GM19468 (cell line): ENCODE measurements around the gene NPEPL1.

Source experiments
- ATAC-seq: cut with Tn5 transposase; IDR thresholded peaks from one replicate; pipeline ENCODE4 v1.9.1; 2021; ENCODE audit warnings: mild to moderate bottlenecking, moderate library complexity, moderate number of reproducible peaks; ENCODE audit not compliant: unreplicated experiment; ENCODE audit errors: extremely low read depth

The NPEPL1 gene

DNA sequence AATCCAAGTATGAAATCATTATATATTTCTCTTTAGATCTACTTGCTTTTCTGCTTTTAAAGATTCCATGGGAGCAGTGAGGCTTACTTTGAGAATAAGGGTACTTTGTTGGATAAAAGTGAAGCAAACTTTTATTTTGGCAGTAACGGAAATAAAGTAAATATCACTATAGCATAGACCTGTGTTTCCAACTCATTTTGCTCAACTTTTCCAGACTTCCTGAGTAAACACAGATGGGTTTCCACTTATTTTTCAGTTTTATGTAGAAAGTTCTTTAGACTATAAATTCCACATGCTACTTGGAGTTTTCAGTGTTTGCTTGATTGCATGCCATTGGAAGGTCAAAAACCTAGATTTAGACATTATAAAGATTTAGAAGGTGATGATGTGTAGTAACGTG, 35.3 kb upstream of the NPEPL1 start:
- no peak for ATAC-seq

DNA sequence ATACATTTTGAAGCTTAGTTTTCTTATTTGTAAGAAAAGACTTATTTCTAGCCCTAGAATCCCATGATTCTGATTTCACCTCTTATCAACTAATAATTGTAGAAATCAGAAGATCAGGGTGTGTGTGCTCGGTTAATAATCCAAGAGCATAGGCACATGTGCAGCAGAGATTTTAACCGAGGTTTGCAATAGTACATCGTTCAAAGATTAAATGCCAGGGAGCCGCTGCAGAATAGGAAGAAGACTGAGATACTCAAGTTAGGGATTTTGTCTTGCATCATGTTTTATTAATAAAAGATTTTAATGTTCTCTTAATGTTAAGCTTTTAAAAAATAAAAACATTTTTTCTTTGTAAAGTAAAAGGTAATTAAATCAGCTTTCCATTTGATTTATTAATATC, 34.6 kb upstream of the NPEPL1 start:
- ATAC-seq: no peak

DNA sequence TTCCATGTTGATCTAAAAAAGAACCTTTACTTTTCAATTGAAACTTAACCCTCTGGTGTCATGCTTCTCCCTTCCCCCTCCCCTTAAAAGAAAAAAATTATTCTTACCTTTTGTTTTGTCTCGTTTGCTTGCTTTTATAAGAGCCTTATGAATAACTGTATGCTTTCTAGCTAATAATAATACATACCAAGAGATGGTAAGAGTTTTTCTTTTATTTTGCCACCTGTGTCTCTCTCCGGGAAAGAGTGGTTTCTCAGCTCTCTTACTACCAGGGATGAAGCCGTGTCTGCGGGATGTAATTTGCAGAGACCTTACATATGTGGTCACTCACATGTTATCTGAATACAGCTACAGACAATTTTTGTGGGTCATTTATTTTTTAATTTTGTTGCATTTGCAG, 33.8 kb upstream of the NPEPL1 start:
- ATAC-seq: no peak

DNA sequence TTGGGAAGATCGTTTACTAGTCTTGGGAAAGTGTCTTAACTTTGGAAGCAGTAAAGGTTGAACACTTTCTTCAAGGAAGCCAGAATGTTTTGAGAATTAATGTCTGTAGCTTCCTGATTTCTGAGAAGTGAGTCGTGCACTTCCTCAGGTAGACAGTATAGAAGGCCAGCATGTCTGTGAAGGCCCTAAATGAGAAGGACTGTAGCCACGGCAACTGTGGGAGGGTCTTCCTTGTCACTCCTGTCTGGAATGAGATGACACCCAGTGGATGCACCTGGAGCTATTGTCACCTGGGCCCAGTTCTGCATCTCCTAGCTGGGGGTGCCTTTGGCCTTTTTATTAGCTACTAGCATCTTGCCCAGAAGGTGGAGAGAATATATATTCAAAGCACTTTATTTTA, 32.8 kb upstream of the NPEPL1 start:
- ATAC-seq: no peak

DNA sequence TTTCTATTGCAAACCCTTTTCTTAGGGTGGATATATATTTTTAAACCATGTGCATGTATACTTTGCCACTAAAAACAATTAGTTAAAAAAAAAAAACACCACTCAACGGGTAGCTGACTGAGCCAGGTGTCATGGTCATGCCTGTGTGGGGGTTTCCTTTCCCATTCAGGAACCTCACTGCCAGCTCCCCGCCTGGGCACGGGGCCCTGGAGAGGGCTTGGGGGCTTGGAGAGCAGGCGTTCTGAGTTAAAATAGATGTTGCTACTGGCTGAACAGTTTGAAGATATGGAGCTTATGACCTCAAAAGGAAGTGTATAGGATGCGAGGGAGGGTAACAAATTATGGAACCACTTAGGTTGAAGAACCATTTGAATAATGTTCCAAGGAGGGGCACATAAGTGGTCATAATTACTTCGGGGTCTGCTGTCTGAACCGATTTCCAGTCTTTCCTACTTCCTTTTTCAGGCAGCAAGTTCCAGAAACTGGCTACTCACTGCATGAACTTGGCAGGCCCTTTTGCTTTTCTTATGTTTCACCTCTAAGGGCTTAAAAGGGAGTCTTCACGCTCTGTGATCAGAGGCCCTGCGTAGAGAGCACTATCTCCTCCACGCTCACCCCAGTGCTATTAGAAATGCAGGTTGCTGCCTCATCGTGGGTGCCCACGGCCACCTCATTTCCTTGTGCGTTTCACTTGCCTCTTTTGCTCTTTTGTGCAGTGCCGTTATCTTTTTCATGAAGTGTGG, 31.6 kb upstream of the NPEPL1 start:
- no peak for ATAC-seq

DNA sequence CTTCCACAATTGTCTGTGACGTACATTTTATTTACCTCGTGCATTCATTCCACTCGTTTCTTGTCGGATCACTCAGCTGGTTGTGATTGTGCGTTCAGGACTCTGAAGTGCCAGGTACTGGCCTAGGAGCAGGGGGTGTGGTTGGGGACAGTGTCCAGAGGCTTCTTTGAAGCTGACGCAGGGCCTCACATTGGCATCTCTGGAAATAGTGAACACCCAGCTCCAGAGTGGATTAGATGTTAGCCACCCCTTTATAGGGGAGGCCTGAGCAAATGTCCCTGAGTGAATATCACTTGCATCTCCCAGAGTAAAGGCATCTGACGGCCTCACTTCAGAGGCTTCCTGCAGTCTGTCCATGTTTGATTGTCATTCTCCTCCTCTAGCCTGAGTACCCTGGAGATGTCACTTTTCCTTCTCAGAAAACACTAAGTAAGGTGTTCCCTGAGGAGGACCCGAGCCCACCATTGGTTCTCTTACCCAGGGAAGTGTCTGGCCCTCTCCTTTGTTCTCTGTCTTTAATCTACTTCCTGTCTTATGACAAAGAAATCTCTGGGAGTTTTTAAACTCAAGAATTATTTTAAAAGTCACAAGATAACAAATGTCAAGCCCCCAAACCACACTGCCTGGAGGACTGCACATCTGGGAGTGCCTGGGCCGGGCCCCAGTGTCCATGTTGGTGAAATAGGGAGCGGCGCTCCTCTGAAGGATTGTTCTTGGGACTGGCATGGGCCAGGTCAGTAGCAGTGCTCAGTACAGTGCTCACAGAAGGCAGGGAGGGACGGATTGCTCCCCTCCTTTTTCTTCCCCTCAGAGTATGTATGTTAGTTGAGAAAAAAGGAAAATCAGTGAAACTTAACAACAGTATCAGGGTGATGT, 30.8 kb upstream of the NPEPL1 start:
- ATAC-seq: no peak

DNA sequence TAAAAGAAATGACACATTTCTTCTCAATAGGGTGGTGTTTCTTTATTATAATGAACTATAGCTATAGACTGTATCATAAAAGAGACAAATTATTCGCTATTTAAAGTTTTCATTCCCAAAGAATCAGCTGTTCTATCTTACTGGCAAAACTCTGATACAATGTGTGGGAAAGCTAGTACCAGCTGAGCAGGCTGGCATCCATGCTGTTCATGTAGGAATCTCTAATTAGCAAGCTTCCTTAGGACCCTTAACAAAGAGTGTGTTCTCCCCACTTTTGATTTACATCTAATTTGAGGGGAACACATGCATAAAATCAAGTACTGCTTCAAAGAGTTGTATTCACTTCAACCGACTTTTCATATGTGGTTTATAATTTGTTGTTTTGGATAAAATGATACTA, 28.3 kb upstream of the NPEPL1 start:
- no peak for ATAC-seq

DNA sequence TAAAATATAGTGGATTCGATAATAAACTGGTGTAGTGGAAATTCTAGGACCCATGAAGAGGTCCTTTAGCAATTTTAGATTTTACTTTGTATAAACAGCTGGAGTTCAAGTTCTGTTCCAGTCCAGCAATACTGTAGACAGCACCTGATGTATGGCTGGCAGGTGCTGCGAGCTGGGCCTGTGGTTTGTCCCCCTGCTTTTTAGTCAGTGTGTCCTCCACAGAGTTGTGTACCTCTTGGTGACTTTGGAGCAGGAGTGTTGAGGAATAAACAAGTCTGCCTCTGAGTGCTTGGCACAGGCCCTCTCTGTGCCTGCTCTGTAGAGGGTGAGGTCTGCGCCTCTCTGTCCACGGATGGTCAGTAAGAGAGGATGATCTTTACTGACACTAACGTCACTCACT, 27.7 kb upstream of the NPEPL1 start:
- ATAC-seq: no peak

DNA sequence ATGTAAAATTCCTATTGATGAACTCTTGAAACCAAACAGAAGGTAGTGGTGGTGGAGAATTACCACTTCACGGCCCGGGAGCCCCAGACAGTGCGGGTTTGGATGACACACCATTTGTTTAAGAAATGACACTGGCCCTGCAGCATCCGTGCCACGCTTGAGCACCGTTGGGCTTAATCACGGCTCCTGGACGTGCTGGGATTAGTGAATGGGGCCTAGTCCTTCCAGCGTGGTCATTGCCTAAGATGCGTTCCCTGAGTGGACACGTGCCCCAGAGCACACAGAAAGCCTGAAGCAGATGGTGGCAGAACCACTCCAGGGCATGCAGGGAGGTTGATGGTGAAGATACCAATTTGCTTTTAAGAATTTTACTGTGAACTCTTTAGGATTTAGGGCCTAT, 27.0 kb upstream of the NPEPL1 start:
- no peak for ATAC-seq

DNA sequence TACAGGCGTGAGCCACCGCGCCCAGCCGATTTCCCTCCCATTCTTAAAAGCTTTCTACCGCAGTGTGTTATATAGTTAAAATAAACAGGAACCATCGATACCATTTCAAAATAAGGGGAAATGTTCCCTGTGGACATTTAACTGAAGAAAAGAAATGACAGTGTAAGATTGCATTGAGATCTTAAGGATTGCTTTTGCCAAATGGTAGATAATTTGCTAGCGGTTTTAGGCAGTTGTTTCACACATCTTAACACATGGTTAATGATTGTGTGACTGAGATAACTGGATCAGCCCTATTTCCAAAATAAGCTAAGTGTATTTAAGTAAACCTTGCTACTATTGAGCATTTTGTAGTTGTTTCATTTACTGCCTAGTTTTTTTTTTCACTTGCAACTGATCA, 25.9 kb upstream of the NPEPL1 start:
- no peak for ATAC-seq

DNA sequence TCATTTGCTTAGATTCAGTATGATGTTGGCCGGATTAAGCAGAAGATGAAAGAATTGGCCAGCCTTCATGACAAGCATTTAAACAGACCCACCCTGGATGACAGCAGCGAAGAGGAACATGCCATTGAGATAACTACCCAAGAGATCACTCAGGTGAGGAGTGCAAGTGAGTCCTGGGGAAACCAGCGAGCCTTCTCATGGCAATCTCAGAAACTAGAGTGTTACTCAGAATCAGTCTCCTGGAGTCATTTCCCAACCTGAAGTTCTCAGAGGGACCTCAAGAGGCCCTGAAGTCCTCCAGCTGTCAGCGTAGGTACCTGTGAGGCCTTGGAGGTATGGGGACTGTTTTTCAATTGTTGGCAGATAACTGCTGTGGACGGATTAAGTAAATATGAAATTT, 24.6 kb upstream of the NPEPL1 start:
- no peak for ATAC-seq

DNA sequence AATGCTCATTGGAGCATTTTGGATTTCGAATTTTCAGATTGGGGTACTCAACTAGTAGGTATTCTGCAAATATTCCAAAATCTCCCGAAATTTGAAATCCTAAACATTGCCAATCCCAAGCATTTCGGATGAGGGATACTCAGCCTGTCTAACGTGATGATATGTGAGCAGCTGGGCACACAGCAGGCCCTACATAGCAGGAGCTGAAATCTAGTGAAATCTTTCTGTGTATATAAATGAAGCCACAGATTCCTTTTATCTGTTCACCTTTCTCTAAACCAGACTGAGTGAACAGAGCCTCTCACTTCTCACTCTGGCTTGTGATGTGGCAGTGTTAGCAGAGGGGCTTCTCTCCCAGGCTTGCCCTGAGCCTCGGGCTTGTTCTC, 23.7 kb upstream of the NPEPL1 start:
- no peak for ATAC-seq

DNA sequence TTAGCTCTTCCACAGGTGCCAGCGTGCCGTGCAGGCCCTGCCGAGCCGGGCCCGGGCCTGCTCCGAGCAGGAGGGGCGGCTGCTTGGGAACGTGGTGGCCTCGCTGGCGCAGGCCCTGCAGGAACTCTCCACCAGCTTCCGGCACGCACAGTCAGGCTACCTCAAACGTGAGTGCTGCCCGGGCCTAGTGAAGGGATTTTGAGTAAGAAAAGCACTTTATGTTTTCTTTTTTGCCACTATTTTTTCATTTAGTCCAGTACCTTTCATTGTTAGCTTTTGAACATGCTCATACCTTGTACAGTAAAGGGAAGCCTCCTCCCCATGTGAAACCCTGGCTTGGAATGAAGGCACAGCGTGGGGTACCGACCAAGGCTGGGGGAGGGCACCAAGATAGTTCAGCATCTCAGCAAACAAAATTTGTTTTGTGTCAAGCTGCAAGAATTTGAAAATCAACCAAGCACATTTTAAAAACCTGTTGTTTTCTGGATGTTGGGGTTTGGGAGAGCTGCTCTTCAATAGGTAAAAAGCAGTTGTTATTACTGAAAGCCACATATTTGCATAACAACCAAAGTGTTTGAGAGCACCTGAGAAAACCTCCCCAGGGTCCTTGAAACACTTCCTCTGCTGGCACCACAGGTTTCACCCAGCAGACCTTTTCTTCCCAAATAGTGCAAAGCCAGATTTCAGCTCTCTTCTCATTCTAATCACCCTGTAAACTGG, 23.2 kb upstream of the NPEPL1 start:
- no peak for ATAC-seq

DNA sequence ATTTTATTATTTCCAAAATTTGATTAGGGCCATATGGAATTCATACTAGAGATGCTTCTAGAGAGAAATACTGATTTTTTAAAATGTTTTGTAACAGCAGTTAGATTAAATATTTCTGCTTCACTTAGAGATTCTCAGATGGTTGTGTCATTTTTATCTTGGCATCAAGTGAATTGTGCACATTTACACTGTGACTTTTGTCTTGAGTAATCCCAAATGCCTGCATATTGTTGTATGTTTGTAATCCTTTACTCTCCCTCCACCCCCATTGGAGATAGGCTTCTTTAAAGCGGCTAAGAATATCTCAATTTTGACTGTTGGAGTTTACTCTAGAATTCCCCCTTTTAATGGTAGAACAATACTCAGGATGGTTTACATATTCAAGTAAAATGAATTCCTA, 22.5 kb upstream of the NPEPL1 start:
- no peak for ATAC-seq

DNA sequence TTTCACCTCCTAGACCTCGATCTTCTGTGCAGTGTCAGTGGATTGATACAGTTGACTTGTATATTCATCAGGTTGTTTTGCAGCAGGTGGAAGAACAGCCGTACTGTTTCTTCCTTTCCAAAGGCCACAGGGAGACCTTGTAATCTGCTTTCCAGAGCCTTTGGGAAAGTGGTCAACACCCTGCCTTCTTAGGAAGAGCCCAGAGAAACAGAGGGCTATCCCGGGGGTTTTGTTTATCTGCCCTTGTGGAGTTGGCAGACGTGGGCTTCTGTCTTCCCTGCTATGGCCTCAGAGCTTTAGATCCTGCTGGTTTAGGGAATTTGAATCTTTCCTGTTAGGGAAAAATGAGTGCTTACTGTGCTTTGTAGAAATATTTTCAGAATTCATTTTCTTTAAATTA, 21.9 kb upstream of the NPEPL1 start:
- ATAC-seq: no peak

DNA sequence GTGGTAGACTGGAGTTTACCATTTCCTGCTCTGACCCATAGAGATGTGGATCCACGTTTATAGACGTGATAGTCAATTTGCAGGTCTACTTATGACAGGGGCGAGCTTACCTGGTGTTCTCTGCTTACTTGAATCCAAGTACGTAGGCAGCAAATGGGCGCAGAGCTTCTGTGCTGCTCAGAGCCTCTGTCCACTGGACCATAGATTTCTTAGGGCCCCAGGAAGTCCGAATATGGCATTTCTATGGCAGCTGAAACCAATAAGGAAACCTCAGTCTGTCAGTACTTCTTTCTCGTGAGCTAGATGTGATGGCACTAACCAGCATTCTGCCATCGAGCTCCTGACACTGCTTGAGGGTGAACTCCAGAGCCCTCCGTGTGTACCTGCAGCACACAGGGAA, 19.5 kb upstream of the NPEPL1 start:
- ATAC-seq: no peak

DNA sequence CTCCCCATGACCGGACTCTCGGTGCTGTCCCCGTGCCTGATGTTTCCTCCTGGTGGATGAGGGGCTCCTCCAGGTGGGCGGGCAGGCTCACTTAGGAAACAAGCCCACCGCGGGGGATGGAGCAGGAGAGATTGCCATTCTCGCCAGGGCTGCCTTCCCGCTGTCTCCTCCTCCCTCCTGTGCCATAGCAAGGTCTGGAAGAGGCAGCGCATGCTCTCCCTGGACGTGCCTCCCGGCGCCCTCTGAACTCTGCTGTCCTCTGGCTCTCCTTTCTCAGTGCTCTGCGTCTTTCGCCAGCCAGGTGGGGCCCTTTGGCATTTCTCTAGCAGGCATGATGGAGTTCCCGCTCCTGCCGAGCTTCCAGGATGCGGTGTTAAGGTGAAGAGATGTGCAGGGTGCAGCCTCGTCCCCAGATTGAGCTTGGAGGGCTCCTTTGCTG, 17.4 kb upstream of the NPEPL1 start:
- ATAC-seq: no peak

DNA sequence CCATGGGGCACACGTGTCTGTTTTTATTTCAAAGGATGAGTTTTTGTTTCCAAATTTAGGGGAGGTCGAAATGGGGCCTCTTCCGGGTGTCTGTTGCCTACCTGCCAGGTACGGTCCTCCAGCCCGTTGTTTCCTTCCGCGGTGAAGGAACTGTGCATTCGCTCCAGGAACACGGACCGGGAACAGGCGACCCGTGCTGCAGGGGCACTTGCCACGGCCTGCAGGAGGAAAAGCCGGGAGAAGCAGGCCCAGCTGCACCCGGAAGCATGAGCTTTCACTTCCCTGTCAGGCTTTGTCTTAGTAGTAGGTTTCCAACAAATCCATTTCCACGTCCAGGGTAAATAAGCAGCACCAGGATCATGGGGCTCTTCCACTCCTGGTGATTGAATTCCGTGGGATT, 17.0 kb upstream of the NPEPL1 start:
- no peak for ATAC-seq

DNA sequence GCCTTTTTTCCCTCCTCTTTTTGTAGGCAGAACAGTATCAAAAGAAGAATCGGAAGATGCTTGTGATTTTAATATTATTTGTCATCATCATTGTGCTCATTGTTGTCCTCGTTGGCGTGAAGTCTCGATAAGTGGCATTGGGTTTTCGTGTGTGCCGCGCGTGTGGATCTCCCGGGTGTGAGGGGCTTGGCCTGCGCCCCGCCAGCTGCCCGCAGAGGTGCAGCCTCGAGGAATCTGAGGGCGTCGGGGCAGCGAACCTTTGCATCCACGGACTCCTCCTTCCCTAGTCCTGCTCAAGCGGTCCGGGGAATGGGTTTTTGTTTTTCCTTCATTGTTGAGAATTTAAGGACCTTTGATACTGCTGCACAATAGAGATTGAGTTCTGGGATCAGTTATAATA, 16.4 kb upstream of the NPEPL1 start:
- no peak for ATAC-seq

DNA sequence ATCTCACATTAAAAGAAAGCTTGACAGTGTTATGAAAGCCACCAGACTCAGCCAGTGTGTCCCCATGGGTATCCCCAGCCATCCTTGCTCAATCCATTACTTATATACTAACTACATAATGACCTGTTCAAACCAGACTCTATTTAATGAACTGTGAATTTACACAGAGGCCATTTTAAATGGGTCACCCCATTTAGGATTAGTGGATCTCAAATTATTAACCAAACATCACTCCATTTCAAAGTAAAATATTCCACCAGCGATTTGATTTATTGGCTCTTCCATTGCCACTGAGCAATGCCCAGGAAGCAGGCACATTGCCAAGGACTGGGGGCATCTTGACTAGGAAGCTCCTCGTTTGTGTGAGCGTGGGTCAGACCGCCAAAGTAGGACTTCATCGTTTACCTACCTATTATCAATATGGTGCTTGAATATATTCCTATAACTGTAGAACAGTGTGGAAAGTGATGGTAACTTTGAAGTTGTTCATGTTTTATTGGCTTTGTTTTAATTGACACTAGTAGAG, 15.5 kb upstream of the NPEPL1 start:
- ATAC-seq: no peak

DNA sequence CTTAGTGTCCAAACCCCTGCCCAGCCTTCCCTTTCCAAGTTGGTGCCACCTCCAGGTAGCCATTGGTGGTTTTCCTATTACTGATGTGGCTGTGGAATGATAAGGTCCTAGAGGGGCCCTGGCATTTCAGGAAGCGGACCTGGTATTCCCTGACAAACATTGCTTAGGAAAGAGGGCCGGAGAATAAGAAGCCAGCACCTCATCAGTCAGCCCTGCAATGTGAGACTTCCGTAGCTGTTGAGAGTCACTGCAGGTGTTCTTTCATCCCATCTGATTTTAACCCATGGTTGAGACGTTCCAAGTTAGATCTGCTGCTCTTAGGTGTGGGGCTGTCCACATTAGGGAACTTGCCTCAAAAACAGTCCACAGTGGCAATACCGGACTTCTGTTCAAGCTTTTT, 14.8 kb upstream of the NPEPL1 start:
- no peak for ATAC-seq
